Body of pancreas (tissue), 4 donors: ENCODE data around the gene ADGRB2.

ENCODE experiments used
- POLR2A ChIP-seq, 3 donors: fragments of 450-650 bp; IDR thresholded peaks; one replicate each; pipeline ENCODE4 v1.6.1; 2016; ENCODE audit warnings: antibody characterized with exemption in 3 of 3, mild to moderate bottlenecking in 2 of 3
- TF ChIP-seq, protein P1 (sequence below), 7 experiments: fragments of 450-650 bp in 4 of 7; fragments of 200-600 bp in 3 of 7; sonication (generic) in 3 of 7; IDR thresholded peaks; one replicate each; pipeline ENCODE4 v1.5.1; 2016 to 2019; ENCODE audit warnings: antibody characterized with exemption in 7 of 7

DNA sequence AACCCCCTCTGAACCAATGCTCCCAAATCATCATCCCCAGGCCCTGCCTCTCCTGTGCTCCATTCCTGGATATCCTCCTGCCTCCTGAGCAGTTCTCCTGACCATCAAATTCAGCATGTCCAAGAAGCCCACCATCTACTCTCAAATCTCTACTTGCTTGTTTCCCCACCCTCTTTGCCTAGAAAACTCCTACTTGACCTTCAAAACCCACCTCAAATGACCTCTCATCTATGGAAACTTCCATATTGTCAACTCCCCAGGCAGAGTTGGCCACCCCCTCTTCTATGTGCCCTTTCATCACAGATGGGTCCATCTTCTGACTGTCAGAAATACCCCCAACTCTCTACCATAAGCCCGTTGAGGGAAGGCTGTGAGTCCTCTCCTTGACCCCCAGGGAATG, 16.8 kb downstream of the ADGRB2 start:
- TF ChIP-seq, protein P1, sequence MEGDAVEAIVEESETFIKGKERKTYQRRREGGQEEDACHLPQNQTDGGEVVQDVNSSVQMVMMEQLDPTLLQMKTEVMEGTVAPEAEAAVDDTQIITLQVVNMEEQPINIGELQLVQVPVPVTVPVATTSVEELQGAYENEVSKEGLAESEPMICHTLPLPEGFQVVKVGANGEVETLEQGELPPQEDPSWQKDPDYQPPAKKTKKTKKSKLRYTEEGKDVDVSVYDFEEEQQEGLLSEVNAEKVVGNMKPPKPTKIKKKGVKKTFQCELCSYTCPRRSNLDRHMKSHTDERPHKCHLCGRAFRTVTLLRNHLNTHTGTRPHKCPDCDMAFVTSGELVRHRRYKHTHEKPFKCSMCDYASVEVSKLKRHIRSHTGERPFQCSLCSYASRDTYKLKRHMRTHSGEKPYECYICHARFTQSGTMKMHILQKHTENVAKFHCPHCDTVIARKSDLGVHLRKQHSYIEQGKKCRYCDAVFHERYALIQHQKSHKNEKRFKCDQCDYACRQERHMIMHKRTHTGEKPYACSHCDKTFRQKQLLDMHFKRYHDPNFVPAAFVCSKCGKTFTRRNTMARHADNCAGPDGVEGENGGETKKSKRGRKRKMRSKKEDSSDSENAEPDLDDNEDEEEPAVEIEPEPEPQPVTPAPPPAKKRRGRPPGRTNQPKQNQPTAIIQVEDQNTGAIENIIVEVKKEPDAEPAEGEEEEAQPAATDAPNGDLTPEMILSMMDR (IDR thresholded peaks at IDR 0.05): no peak
- TF ChIP-seq POLR2A (IDR thresholded peaks at IDR 0.05): no peak
